Left lung (tissue), 10 donors: ENCODE measurements around the gene C3orf22. TPM values are rescaled to one million over a fixed set of nuclear protein-coding genes. Genes with fewer than 3 reads are reported as not detected.

Experiments used
- ATAC-seq: fragments of 200-7000 bp; cut with Tn5 transposase; one replicate; pipeline ENCODE4 v1.9.1; 2020; ENCODE audit warnings: moderate library complexity
- DNase-seq, 4 donors: peaks; one replicate each; pipeline ENCODE4 v3.0.0-alpha.2; 2013 to 2020
- H3K27ac ChIP-seq, 2 donors: fragments of 200-600 bp; sonication (generic) in 1 of 2; one replicate each; pipeline versions ENCODE4 v1.5.0 to v1.8.0; 2020 to 2021
- H3K27me3 ChIP-seq, 2 donors: fragments of 200-600 bp; sonication (generic) in 1 of 2; one replicate each; pipeline versions ENCODE4 v1.5.0 to v1.8.0; 2020 to 2021
- H3K36me3 ChIP-seq, 2 donors: fragments of 200-600 bp; sonication (generic) in 1 of 2; one replicate each; pipeline versions ENCODE4 v1.5.0 to v1.8.0; 2020 to 2021
- H3K4me1 ChIP-seq, 2 donors: fragments of 200-600 bp; one replicate each; pipeline ENCODE4 v1.8.0; 2021
- H3K4me3 ChIP-seq, 2 donors: fragments of 200-600 bp; sonication (generic) in 1 of 2; one replicate each; pipeline versions ENCODE4 v1.5.0 to v1.8.0; 2020 to 2021; ENCODE audit warnings: mild to moderate bottlenecking in 1 of 2
- H3K9me3 ChIP-seq, 2 donors: fragments of 200-600 bp; sonication (generic) in 1 of 2; one replicate each; pipeline versions ENCODE4 v1.5.0 to v1.8.0; 2020 to 2021
- intact Hi-C, 2 donors: fragments of 100-400 bp; cut with DNase I; formaldehyde crosslinking; loops; one replicate each; pipeline versions ENCODE4 v1.11.2 to v1.14.2; 2022
- polyA plus RNA-seq, 6 donors: library from polyadenylated mRNA; unstranded; fragments of 120-200 nt; gene quantifications; one replicate each; pipeline ENCODE4 v1.2.1, GENCODE V29; 2013; ENCODE audit not compliant: insufficient read length in 6 of 6
- total RNA-seq, 2 donors: library from RNA; stranded (reverse); fragmentation: NEBNext Ultra II Directional; extraction: Animal tissue kit (Norgen Biotek cat#: 25700); gene quantifications; one replicate each; pipeline ENCODE4 v1.2.1, GENCODE V29; 2021
- TF ChIP-seq, protein P1 (sequence below), 2 donors: fragments of 200-600 bp; sonication (generic) in 1 of 2; IDR thresholded peaks; one replicate each; pipeline versions ENCODE4 v1.5.0 to v1.8.0; 2021; ENCODE audit warnings: antibody characterized with exemption in 2 of 2
- donor health status: DM: no; HTN: yes; CAD: no.
- donor health status: DM: no; HTN: no; CAD: no.

Gene C3orf22
- total and polyA plus RNA-seq, 8 donors: 0.10 to 0.25 (median 0.12) TPM; not detected in 3

DNA sequence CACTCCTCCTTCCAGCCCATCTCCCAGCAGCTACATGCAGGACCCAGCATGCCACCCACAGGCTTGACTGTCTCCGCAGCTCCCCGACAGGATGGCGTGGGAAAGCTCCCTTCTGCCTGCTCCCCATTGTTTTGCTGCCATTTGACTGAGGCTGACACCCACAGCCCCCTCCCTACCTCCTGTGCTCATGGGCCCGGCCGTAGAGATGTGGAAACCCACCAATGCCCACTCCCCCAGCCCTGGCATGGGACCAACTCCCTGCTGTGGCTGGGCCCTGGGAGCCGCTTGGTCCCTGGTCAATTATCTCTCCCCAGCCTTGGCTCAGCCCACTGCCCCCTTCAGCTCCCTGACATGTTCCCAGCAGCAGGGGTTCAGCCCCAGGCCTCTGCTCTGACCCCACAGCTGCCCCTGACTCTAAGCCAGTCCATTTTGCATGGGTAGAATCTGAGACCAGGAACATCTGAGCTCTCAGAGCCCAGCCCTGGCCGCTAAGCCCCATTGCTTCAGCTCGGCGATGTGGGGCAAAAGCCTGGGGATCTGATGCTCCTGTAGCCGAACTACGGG is 8.2 kb downstream of the C3orf22 start:
- Histone ChIP-seq H3K9me3 (no peaks in the 10 kb centered on the region), H3K4me1 (no peaks in the 10 kb centered on the region), H3K27me3 (no peaks in the 10 kb centered on the region), H3K4me3 (no peak overlapping the region), H3K36me3 (no peaks in the 10 kb centered on the region), H3K27ac (no peak overlapping the region)
- TF ChIP-seq, protein P1, sequence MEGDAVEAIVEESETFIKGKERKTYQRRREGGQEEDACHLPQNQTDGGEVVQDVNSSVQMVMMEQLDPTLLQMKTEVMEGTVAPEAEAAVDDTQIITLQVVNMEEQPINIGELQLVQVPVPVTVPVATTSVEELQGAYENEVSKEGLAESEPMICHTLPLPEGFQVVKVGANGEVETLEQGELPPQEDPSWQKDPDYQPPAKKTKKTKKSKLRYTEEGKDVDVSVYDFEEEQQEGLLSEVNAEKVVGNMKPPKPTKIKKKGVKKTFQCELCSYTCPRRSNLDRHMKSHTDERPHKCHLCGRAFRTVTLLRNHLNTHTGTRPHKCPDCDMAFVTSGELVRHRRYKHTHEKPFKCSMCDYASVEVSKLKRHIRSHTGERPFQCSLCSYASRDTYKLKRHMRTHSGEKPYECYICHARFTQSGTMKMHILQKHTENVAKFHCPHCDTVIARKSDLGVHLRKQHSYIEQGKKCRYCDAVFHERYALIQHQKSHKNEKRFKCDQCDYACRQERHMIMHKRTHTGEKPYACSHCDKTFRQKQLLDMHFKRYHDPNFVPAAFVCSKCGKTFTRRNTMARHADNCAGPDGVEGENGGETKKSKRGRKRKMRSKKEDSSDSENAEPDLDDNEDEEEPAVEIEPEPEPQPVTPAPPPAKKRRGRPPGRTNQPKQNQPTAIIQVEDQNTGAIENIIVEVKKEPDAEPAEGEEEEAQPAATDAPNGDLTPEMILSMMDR (IDR thresholded peaks at IDR 0.05): no peak
- ATAC-seq (no peak), DNase-seq (peak in 2 of 4 donors; percentile 26 to 58)
- intact Hi-C loops: no loop called here

DNA sequence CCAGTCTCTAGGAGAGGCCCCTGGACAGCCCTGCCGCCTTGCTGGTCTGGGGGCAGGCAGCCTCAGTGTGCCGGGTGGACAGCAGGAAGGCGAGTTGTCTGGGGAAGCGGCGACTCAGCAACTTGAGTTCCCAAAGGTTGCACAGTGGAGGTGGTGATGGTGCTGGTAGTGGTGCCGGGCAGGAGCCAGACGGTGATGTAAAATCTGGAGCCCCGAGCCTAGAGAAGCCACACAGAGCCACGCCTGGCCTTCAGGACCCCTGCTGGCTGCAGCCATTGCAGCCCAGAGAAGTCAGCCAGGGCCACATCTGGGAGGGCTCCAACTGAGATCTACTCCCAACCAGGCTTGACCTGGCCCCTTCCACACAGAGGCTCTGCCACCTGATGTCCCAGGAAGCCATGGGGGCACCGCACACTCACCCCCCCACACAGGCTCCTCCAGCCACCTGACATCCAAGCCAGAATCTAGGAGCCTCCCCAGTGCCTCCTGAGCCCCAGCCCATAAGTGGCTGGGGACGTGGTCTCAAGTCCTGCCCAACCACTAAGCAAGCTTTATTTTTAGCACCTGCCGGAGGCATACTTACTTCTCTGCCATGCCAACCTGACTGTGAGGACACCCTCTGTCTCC is 8.8 kb downstream of the C3orf22 start:
- ATAC-seq (no peak), DNase-seq (peak in 2 of 4 donors; percentile 27 to 75)
- Histone ChIP-seq H3K27me3 (no peaks in the 10 kb centered on the region), H3K4me1 (no peaks in the 10 kb centered on the region), H3K36me3 (no peaks in the 10 kb centered on the region), H3K27ac (no peak overlapping the region), H3K9me3 (no peaks in the 10 kb centered on the region), H3K4me3 (no peak overlapping the region)
- intact Hi-C loops: no loop called here
- TF ChIP-seq, protein P1 (IDR thresholded peaks at IDR 0.05): no peak

DNA sequence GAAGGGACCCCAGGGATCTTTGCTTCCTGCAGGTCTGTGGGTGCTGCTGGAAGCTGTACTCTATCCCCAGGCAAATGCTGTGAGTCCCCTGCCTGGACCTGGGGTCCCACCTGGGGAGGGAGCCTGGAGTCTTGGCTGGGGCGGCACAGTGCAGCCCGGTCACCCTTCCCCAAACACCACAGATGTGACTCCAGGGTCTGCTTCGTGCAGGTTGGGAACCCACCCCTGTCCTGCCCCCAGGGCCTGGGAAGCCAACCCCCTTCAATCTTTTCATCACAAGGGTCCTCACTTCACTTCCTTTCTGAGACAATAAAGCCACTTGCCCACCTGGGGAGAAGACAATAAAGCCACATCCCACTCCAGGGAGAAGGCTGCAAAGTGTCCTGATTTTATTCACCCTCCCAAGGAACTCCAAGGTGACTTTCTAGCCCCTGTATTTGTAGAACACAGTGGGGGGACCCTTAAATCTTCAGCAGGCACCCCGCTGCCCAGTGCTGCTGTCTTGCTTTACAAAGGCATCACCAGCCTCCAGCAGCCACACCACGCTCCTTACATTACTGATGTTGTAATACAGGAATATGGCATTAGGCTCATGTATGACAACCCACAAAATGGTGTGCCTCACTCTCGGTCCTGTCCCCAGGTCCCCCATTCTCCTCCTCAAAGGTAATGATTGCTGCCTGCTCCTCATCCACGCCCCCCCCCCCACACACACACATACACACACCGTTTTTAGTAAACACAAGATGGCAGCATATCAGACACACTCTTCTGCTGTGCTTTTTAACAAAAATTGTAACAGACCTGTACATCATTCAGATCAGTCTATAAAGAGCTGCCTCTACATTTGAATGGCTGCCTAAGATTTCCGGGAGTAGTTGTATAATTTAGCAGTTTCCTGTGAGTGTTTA is 9.9 kb downstream of the C3orf22 start:
- Histone ChIP-seq H3K9me3 (no peaks in the 10 kb centered on the region), H3K4me1 (no peaks in the 10 kb centered on the region), H3K27me3 (no peaks in the 10 kb centered on the region), H3K4me3 (no peak overlapping the region), H3K36me3 (no peaks in the 10 kb centered on the region), H3K27ac (no peak overlapping the region)
- DNase-seq (peak in 2 of 4 donors; percentile 13 to 37), ATAC-seq (no peak)
- intact Hi-C loops: no loop called here
- TF ChIP-seq, protein P1 (IDR thresholded peaks at IDR 0.05): no peak

DNA sequence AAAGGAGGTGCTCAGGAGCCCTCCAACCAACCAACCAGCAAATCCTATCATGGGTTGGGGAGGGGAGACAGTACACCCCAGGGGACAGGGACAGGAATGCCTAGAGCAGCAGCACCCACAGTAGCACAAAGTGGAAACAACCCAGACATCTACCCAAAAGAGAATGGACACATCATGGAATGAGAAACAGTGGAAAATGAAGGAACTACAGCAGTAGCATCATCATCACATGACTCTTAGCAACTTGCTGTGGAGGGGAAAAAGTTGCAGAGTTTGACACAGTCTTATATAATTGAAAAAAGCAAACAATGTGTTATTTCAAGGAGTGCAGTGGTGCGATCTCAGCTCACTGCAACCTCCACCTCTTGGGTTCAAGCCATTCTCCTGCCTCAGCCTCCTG is 11.0 kb downstream of the C3orf22 start:
- DNase-seq (peak in 1 of 4 donors; percentile 14), ATAC-seq (no peak)
- Histone ChIP-seq H3K9me3 (no peaks in the 10 kb centered on the region), H3K36me3 (no peaks in the 10 kb centered on the region), H3K27me3 (peaks cover 0 to 7% of the 10 kb centered on the region in 2 donors), H3K4me3 (no peak overlapping the region), H3K27ac (no peak overlapping the region), H3K4me1 (no peaks in the 10 kb centered on the region)
- TF ChIP-seq, protein P1 (IDR thresholded peaks at IDR 0.05): no peak
- intact Hi-C loops: no loop called here
